MCF 10A (cell line): Measurements from ENCODE around the gene KCNQ5. TPM values are rescaled to one million over a fixed set of nuclear protein-coding genes. Genes with fewer than 3 reads are reported as not detected.

Source experiments
- BruUV-seq: library from RNA; stranded (reverse); fragments of 400-500 nt; replicated peaks from 2 replicates; lab custom pipeline; 2021; lab: Mats Ljungman, UMichigan
- CTCF ChIA-PET: fragments of 300-600 bp; sonication (Branson Sonifier 250); formaldehyde crosslinking; extraction: SDS; loops from one replicate; lab custom pipeline; 2021; ENCODE audit warnings: antibody characterized with exemption, inconsistent platforms; lab: Yijun Ruan, JAX
- POLR2A ChIA-PET: fragments of 300-600, 350-650 bp; sonication (Branson Sonifier 250); formaldehyde crosslinking; extraction: SDS; loops from one replicate; lab custom pipeline; 2020; ENCODE audit warnings: antibody characterized with exemption, inconsistent platforms; lab: Yijun Ruan, JAX
- DNase-seq: peaks from one replicate; pipeline ENCODE4 v3.0.0-alpha.2; 2018; ENCODE audit not compliant: unreplicated experiment
- H3K27ac Mint-ChIP-seq: one replicate; pipeline ENCODE4 v1.8.0; 2022; ENCODE audit warnings: mild to moderate bottlenecking, low read depth, mixed read lengths; ENCODE audit not compliant: unreplicated experiment
- H3K27me3 Mint-ChIP-seq: one replicate; pipeline ENCODE4 v1.8.0; 2022; ENCODE audit warnings: mixed read lengths; ENCODE audit not compliant: insufficient read depth, unreplicated experiment
- H3K36me3 Mint-ChIP-seq: one replicate; pipeline ENCODE4 v1.8.0; 2022; ENCODE audit warnings: mild to moderate bottlenecking, moderate library complexity, mixed read lengths; ENCODE audit not compliant: insufficient read depth, unreplicated experiment
- H3K4me1 Mint-ChIP-seq: one replicate; pipeline ENCODE4 v1.8.0; 2022; ENCODE audit warnings: mixed read lengths; ENCODE audit not compliant: insufficient read depth, unreplicated experiment
- H3K4me3 Mint-ChIP-seq: one replicate; pipeline ENCODE4 v1.8.0; 2022; ENCODE audit warnings: mild to moderate bottlenecking, moderate library complexity, mixed read lengths; ENCODE audit not compliant: unreplicated experiment
- H3K9me3 Mint-ChIP-seq: one replicate; pipeline ENCODE4 v1.8.0; 2022; ENCODE audit warnings: mixed read lengths; ENCODE audit not compliant: unreplicated experiment
- CTCF ChIP-seq: fragments of 200-600 bp; IDR thresholded peaks from one replicate; pipeline ENCODE4 v1.8.0; 2022; ENCODE audit warnings: antibody characterized with exemption, mild to moderate bottlenecking; ENCODE audit not compliant: unreplicated experiment
- intact Hi-C: fragments of 100-400 bp; cut with micrococcal nuclease; formaldehyde crosslinking; loops from 2 replicates; pipeline ENCODE4 v1.14.1; 2022
- total RNA-seq: library from RNA; stranded (reverse); gene quantifications from 2 replicates; pipeline ENCODE4 v1.2.3, GENCODE V29; 2022

Gene KCNQ5
- total RNA-seq, 1 experiment from 2014 or later = 10.3 TPM

GRCh38 chr6:72954716-72955115 is 332.9 kb downstream of the KCNQ5 start:
- no peaks in the 10 kb centered on the region for H3K36me3 Mint-ChIP-seq
- POLR2A ChIA-PET = interaction anchor here (0.7 to 1.0 kb wide), 2 partner anchors 93 to 204 kb away, joined by 3 to 4 read pairs; no protein-coding TSS in a partner anchor
- H3K27me3 Mint-ChIP-seq = no peaks in the 10 kb centered on the region
- no TSS peak for BruUV-seq
- H3K9me3 Mint-ChIP-seq = no peaks in the 10 kb centered on the region
- H3K27ac Mint-ChIP-seq = no peak overlapping the region
- H3K4me1 Mint-ChIP-seq = peaks cover 27% of the 10 kb centered on the region
- no peak for DNase-seq
- no peak overlapping the region for H3K4me3 Mint-ChIP-seq
- intact Hi-C loops = loop anchor here (10.0 kb wide), 2 partner anchors 170 to 330 kb away; partner anchors contain the start of gene KCNQ5
- CTCF ChIA-PET = interaction anchor here (0.7 kb wide), 1 partner anchor 20 kb away, joined by 3 read pairs; no protein-coding TSS in a partner anchor
- no peak for TF ChIP-seq CTCF

GRCh38 chr6:72955666-72956065 is 333.8 kb downstream of the KCNQ5 start:
- peaks cover 18% of the 10 kb centered on the region for H3K4me1 Mint-ChIP-seq
- no peaks in the 10 kb centered on the region for H3K27me3 Mint-ChIP-seq
- intact Hi-C loops = loop anchor here (10.0 kb wide), 2 partner anchors 169 to 331 kb away; partner anchors contain the start of gene KCNQ5

GRCh38 chr6:72956272-72956671 is 334.4 kb downstream of the KCNQ5 start:
- no TSS peak for BruUV-seq
- intact Hi-C loops = loop anchor here (10.0 kb wide), 2 partner anchors 169 to 331 kb away; partner anchors contain the start of gene KCNQ5
- Mint-ChIP-seq H3K27me3 (no peaks in the 10 kb centered on the region), H3K27ac (no peak overlapping the region), H3K4me3 (no peak overlapping the region), H3K4me1 (peaks cover 18% of the 10 kb centered on the region), H3K36me3 (no peaks in the 10 kb centered on the region), H3K9me3 (no peaks in the 10 kb centered on the region)
- CTCF ChIA-PET = no interaction called here
- POLR2A ChIA-PET = interaction anchor here (1.1 kb wide), 1 partner anchor 333 kb away, joined by 3 read pairs; no protein-coding TSS in a partner anchor
- no peak for TF ChIP-seq CTCF
- no peak for DNase-seq

More at GRCh38 chr6:72955666-72956065, 333.8 kb downstream of the KCNQ5 start:
- ChIA-PET POLR2A (no interaction called here), CTCF (interaction anchor here (0.6 to 0.7 kb wide), 2 partner anchors 333 to 437 kb away, joined by 3 read pairs; no protein-coding TSS in a partner anchor)
- Mint-ChIP-seq H3K36me3 (no peaks in the 10 kb centered on the region), H3K27ac (no peak overlapping the region), H3K4me3 (no peak overlapping the region), H3K9me3 (no peaks in the 10 kb centered on the region)
- TF ChIP-seq CTCF = no peak
- BruUV-seq = no TSS peak
- no peak for DNase-seq

- no peaks in the 10 kb centered on the region for H3K9me3 Mint-ChIP-seq
- POLR2A ChIA-PET = no interaction called here
- CTCF ChIA-PET = no interaction called here
- no peaks in the 10 kb centered on the region for H3K4me1 Mint-ChIP-seq
- intact Hi-C loops = loop anchor here (10.0 kb wide), 2 partner anchors 165 to 335 kb away; partner anchors contain the start of gene KCNQ5
- H3K36me3 Mint-ChIP-seq = no peaks in the 10 kb centered on the region
- H3K27ac Mint-ChIP-seq = no peak overlapping the region
- no peak overlapping the region for H3K4me3 Mint-ChIP-seq
- TF ChIP-seq CTCF = no peak
- H3K27me3 Mint-ChIP-seq = no peaks in the 10 kb centered on the region
- no peak for DNase-seq
- no TSS peak for BruUV-seq
Measured at GRCh38 chr6:72959821-72960220, 338.0 kb downstream of the KCNQ5 start.
